Tibial nerve (tissue), 4 donors: ENCODE results near the gene GALNT13. TPM values are rescaled to one million over a fixed set of nuclear protein-coding genes. Genes with fewer than 3 reads are reported as not detected.

Experiments
- DNase-seq, 2 donors: peaks; one replicate each; pipeline ENCODE4 v3.0.0-alpha.2; 2019; ENCODE audit warnings: low spot score in 2 of 2
- H3K27ac ChIP-seq, 4 donors: fragments of 200-600 bp; sonication (generic) in 3 of 4; one replicate each; pipeline ENCODE4 v1.5.1; 2017 to 2019; ENCODE audit warnings: mild to moderate bottlenecking in 1 of 4
- H3K27me3 ChIP-seq, 2 donors: fragments of 200-600 bp; sonication (generic) in 1 of 2; one replicate each; pipeline versions ENCODE4 v1.5.1 to v1.6.0; 2017 to 2019
- H3K36me3 ChIP-seq, 3 donors: fragments of 200-600 bp; sonication (generic); one replicate each; pipeline ENCODE4 v1.5.1; 2018 to 2019
- H3K4me1 ChIP-seq, 4 donors: fragments of 200-600 bp; sonication (generic) in 3 of 4; one replicate each; pipeline ENCODE4 v1.5.1; 2017 to 2019
- H3K4me3 ChIP-seq, 4 donors: fragments of 200-600 bp; sonication (generic) in 3 of 4; one replicate each; pipeline ENCODE4 v1.5.1; 2017 to 2019; ENCODE audit warnings: mild to moderate bottlenecking in 1 of 4, moderate library complexity in 1 of 4
- H3K9me3 ChIP-seq, 4 donors: fragments of 200-600 bp; sonication (generic) in 3 of 4; one replicate each; pipeline ENCODE4 v1.5.1; 2017 to 2019
- EP300 ChIP-seq, 2 donors: sonication (generic); formaldehyde crosslinking; IDR thresholded peaks; one replicate each; pipeline ENCODE4 v1.6.1; 2017; ENCODE audit warnings: antibody characterized with exemption in 2 of 2, mild to moderate bottlenecking in 1 of 2
- POLR2A ChIP-seq, 2 donors: fragments of 450-650 bp; IDR thresholded peaks; one replicate each; pipeline ENCODE4 v1.6.1; 2017; ENCODE audit warnings: antibody characterized with exemption in 2 of 2, mild to moderate bottlenecking in 2 of 2, moderate library complexity in 2 of 2
- WGBS, 2 donors: methylation state at CpG; one replicate each; pipeline ENCODE4 v1.1.5; 2018; 5-methylcytosine and 5-hydroxymethylcytosine counted together
- total RNA-seq, 4 donors: library from RNA; depleted of rRNA; stranded (reverse); fragments of >200 nt; gene quantifications; one replicate each; pipeline ENCODE4 v1.1.0, GENCODE V29; 2016
- TF ChIP-seq, protein P1 (sequence below), 5 experiments: fragments of 200-600 bp in 3 of 5; fragments of 450-650 bp in 2 of 5; sonication (generic) in 3 of 5; IDR thresholded peaks; one replicate each; pipeline ENCODE4 v1.5.1; 2016 to 2019; ENCODE audit warnings: antibody characterized with exemption in 5 of 5, mild to moderate bottlenecking in 3 of 5, moderate library complexity in 2 of 5

Gene GALNT13
- total RNA-seq, 4 donors from 2014 or later: under 0.01 to 3.1 (median 1.3) TPM; not detected in 1

DNA sequence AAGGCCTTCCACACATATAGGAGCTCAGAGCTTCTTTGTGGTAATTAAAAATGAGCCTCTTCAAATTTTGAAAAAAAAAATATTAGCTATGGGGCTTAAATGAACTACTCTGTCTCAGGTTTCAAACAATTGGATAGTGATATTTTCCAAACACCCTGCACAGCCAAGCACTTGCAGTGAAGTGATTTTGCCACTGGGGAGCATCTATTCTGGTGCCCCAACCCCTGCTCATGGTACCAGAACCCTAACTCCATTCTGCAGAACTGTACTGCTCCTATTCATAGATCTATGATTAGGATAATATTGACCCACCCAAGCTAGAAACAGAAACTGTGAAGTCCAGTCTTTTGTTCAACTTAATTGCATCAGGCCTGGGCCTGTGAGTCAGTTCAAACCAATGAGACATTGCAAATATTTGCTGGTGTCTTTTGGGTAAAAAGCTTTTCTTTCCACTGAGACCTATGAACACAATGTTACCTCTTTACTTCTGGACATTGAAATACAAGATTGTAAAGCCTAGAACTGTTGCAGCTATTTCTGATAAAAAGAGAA lies 324.0 kb downstream of the GALNT13 start:
- no peaks in the 10 kb centered on the region for H3K36me3 ChIP-seq
- no peak overlapping the region for H3K27ac ChIP-seq
- DNase-seq: no peak
- H3K4me1 ChIP-seq: no peaks in the 10 kb centered on the region
- TF ChIP-seq, protein P1, sequence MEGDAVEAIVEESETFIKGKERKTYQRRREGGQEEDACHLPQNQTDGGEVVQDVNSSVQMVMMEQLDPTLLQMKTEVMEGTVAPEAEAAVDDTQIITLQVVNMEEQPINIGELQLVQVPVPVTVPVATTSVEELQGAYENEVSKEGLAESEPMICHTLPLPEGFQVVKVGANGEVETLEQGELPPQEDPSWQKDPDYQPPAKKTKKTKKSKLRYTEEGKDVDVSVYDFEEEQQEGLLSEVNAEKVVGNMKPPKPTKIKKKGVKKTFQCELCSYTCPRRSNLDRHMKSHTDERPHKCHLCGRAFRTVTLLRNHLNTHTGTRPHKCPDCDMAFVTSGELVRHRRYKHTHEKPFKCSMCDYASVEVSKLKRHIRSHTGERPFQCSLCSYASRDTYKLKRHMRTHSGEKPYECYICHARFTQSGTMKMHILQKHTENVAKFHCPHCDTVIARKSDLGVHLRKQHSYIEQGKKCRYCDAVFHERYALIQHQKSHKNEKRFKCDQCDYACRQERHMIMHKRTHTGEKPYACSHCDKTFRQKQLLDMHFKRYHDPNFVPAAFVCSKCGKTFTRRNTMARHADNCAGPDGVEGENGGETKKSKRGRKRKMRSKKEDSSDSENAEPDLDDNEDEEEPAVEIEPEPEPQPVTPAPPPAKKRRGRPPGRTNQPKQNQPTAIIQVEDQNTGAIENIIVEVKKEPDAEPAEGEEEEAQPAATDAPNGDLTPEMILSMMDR (IDR thresholded peaks at IDR 0.05): no peak
- TF ChIP-seq POLR2A (IDR thresholded peaks at IDR 0.05) (no peak), EP300 (IDR thresholded peaks at IDR 0.05) (no peak)
- H3K4me3 ChIP-seq: no peak overlapping the region
- H3K27me3 ChIP-seq: no peaks in the 10 kb centered on the region
- H3K9me3 ChIP-seq: no peaks in the 10 kb centered on the region

DNA sequence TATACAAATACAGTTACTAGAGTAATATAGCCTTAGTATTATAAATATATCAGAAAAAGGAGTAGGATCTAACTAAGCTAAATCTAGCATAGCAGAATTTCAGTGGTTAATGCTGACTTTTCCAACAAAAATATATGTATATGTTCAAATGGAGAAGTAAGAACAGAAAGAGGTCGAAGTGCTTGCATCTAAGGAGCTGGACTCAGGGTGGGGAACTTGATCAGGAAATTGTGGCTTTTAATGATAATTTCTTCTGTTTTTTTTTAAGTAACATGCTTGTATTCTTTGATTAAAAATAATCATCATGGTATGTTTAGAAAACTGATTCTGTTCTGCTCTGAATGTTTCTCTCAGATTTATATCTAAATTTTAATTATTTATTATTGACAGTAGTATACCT lies 327.1 kb downstream of the GALNT13 start:
- H3K4me1 ChIP-seq: no peaks in the 10 kb centered on the region
- no peak overlapping the region for H3K4me3 ChIP-seq
- H3K27me3 ChIP-seq: no peaks in the 10 kb centered on the region
- TF ChIP-seq, protein P1 (IDR thresholded peaks at IDR 0.05): no peak
- no peak for TF ChIP-seq POLR2A (IDR thresholded peaks at IDR 0.05)
- no peak for TF ChIP-seq EP300 (IDR thresholded peaks at IDR 0.05)
- WGBS, 2 donors: 54 to 63% methylated on average over 1 of the region's 1 CpG
- no peaks in the 10 kb centered on the region for H3K36me3 ChIP-seq
- no peak overlapping the region for H3K27ac ChIP-seq
- DNase-seq: no peak
- no peaks in the 10 kb centered on the region for H3K9me3 ChIP-seq

DNA sequence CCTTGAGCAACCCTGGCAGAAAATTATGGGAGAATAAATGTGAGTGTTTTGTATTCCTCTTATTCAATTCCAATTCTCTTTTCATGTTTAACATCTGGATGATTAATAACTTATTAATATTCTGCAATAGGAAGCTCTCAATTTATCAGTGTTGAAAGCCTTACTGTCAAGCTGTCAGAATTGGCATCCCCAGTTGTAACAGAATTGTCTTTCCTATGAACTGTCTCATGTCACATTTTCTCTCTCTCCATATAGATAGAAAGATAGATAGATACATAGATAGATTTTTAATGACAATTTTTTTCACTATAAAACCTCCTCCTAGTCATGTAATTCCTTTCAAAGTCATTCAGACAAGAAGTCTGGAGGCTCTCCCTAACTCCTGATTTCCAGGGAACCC lies 331.5 kb downstream of the GALNT13 start:
- no peaks in the 10 kb centered on the region for H3K4me1 ChIP-seq
- no peak overlapping the region for H3K27ac ChIP-seq
- H3K4me3 ChIP-seq: no peak overlapping the region
- TF ChIP-seq EP300 (IDR thresholded peaks at IDR 0.05) (no peak), POLR2A (IDR thresholded peaks at IDR 0.05) (no peak)
- TF ChIP-seq, protein P1 (IDR thresholded peaks at IDR 0.05): no peak
- no peaks in the 10 kb centered on the region for H3K9me3 ChIP-seq
- no peak for DNase-seq
- no peaks in the 10 kb centered on the region for H3K36me3 ChIP-seq
- no peaks in the 10 kb centered on the region for H3K27me3 ChIP-seq

DNA sequence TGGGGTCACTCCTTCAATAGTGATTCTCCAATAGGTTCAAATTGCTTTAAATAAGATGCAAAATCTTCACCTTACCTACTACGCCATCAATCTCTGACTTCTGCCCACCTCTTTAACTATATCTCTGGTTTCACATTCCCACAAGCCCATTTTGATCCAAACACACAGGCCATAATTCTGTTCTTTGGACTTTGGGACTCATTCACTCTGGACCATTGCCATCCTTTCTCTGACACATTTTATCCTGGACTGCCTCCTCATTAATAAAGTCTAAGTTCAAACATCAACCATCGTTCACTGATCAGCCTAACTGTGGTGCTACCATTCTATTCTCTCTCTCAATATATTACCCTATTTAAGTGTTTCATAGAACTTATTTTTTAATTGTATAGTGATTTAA lies 332.2 kb downstream of the GALNT13 start:
- no peaks in the 10 kb centered on the region for H3K36me3 ChIP-seq
- H3K9me3 ChIP-seq: no peaks in the 10 kb centered on the region
- no peaks in the 10 kb centered on the region for H3K27me3 ChIP-seq
- H3K4me3 ChIP-seq: no peak overlapping the region
- TF ChIP-seq, protein P1 (IDR thresholded peaks at IDR 0.05): no peak
- no peak for TF ChIP-seq POLR2A (IDR thresholded peaks at IDR 0.05)
- TF ChIP-seq EP300 (IDR thresholded peaks at IDR 0.05): no peak
- DNase-seq: no peak
- no peaks in the 10 kb centered on the region for H3K4me1 ChIP-seq
- 86 to 88% methylated on average over 2 of the region's 2 CpGs for WGBS, 2 donors
- H3K27ac ChIP-seq: no peak overlapping the region

DNA sequence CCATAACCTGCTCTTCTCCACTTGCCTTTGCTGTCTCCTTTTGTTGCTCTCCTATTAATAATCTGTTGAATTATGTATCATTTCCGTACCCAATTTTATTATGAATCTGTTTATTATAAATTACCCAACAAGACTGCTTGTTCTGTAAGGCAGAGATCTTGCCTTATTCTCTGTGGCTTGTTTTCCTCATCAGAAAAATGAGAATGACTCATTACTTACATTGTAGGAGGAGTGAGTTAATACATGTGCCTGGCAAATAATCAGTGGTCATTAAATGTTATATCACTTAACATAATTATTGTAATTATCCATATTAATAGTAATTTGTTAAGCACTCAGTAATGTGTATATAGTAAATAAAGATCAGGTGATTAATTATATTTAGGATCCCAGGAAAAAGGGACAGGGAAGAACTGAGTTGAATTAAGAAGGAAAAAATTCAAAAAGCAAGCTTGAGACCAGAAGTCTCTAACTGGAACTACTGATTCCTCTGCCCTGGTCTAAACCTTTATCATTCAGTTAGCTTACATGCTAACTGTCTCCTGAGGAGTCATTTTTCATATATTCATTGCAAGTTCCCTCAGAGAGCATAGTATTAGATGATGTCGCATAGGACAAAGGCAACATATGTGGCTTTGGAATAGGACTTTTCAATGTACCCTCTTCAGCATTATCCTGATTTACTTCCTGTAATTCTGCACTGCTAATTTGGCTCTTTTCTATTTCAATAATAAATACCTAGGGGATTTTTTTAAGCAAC lies 335.7 kb downstream of the GALNT13 start:
- Histone ChIP-seq H3K36me3 (no peaks in the 10 kb centered on the region), H3K4me1 (no peaks in the 10 kb centered on the region), H3K27ac (no peak overlapping the region), H3K27me3 (no peaks in the 10 kb centered on the region), H3K9me3 (no peaks in the 10 kb centered on the region), H3K4me3 (no peak overlapping the region)
- WGBS, 2 donors: 74 to 75% methylated on average over 2 of the region's 2 CpGs
- DNase-seq: no peak
- no peak for TF ChIP-seq POLR2A (IDR thresholded peaks at IDR 0.05)
